KMS-11 (cell line): Measurements from ENCODE around the gene COX6B2.

Source experiments
- H2AFZ ChIP-seq: fragments of 200-600 bp; sonication (generic); 2 replicates; pipeline ENCODE4 v1.6.1; 2016; ENCODE audit warnings: antibody characterized with exemption, mixed run types, low read depth
- H3K27ac ChIP-seq: fragments of 200-600 bp; sonication (generic); 2 replicates; pipeline ENCODE4 v1.6.1; 2016; ENCODE audit warnings: mild to moderate bottlenecking, mixed run types
- H3K27me3 ChIP-seq: fragments of 200-600 bp; sonication (generic); 2 replicates; pipeline ENCODE4 v1.6.1; 2017; ENCODE audit warnings: mild to moderate bottlenecking, low read depth, mixed run types, moderate library complexity; ENCODE audit not compliant: insufficient read depth
- H3K36me3 ChIP-seq: fragments of 200-600 bp; sonication (generic); 2 replicates; pipeline ENCODE4 v1.6.1; 2017; ENCODE audit warnings: mild to moderate bottlenecking, mixed run types; ENCODE audit not compliant: insufficient read depth
- H3K4me1 ChIP-seq: fragments of 200-600 bp; sonication (generic); 2 replicates; pipeline ENCODE4 v1.6.1; 2016; ENCODE audit warnings: mild to moderate bottlenecking, low read depth, mixed run types; ENCODE audit not compliant: poor library complexity, severe bottlenecking
- H3K4me2 ChIP-seq: fragments of 200-600 bp; sonication (generic); 2 replicates; pipeline ENCODE4 v1.7.0; 2016; ENCODE audit warnings: mild to moderate bottlenecking, mixed run types
- H3K4me3 ChIP-seq: fragments of 200-600 bp; sonication (generic); IDR thresholded peaks from 2 replicates; pipeline ENCODE4 v1.6.1; 2017; ENCODE audit warnings: low read depth, low read length, mixed read lengths; ENCODE audit not compliant: insufficient read depth
- H3K79me2 ChIP-seq: fragments of 200-600 bp; sonication (generic); 2 replicates; pipeline ENCODE4 v1.6.1; 2016; ENCODE audit warnings: low read depth, mixed run types; ENCODE audit not compliant: insufficient read depth
- H3K9ac ChIP-seq: fragments of 200-600 bp; sonication (generic); 2 replicates; pipeline ENCODE4 v1.6.1; 2016; ENCODE audit warnings: mild to moderate bottlenecking, mixed run types
- H4K20me1 ChIP-seq: fragments of 200-600 bp; sonication (generic); 2 replicates; pipeline ENCODE4 v1.6.1; 2016; ENCODE audit warnings: mild to moderate bottlenecking, mixed run types; ENCODE audit not compliant: insufficient read depth
- TF ChIP-seq, protein P1 (sequence below): fragments of 200-600 bp; sonication (generic); conservative IDR thresholded peaks from 2 replicates; pipeline ENCODE4 v1.6.1; 2017; ENCODE audit warnings: low read depth, mild to moderate bottlenecking, antibody characterized with exemption, low read length, moderate library complexity, mixed read lengths

The COX6B2 gene

DNA sequence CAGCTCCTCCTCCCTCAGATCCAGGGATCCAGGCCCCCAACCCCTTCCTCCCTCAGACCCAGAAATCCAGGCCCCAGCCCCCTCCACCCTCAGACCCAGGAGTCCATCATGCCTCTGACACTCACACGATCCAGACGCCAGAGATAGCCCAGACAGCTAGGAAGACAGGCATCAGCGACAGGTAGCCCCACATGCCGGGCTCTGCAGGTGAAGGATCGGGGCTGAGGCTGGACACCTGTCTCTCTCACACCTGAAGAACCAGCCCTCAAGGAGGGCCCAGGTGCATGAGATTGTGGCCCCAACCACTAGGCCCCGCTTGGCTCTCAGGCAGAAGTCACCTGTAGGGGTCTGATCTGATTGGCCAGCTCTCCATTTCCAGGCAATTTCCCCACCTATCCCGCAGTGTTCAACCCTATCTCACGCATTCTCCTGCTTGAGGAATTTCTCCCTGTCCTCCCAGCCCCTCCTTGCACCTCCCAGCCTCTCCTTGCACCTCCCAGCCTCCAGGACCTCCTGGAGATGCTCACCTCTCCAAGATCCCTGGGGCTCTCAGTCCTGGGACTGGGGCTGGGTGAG is 33.6 kb downstream of the COX6B2 start:
- TF ChIP-seq, protein P1, sequence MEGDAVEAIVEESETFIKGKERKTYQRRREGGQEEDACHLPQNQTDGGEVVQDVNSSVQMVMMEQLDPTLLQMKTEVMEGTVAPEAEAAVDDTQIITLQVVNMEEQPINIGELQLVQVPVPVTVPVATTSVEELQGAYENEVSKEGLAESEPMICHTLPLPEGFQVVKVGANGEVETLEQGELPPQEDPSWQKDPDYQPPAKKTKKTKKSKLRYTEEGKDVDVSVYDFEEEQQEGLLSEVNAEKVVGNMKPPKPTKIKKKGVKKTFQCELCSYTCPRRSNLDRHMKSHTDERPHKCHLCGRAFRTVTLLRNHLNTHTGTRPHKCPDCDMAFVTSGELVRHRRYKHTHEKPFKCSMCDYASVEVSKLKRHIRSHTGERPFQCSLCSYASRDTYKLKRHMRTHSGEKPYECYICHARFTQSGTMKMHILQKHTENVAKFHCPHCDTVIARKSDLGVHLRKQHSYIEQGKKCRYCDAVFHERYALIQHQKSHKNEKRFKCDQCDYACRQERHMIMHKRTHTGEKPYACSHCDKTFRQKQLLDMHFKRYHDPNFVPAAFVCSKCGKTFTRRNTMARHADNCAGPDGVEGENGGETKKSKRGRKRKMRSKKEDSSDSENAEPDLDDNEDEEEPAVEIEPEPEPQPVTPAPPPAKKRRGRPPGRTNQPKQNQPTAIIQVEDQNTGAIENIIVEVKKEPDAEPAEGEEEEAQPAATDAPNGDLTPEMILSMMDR, result no peak
- no peak overlapping the region for H2AFZ ChIP-seq
- H3K36me3 ChIP-seq, result no peaks in the 10 kb centered on the region
- no peak overlapping the region for H3K9ac ChIP-seq
- no peak overlapping the region for H3K4me2 ChIP-seq
- no peaks in the 10 kb centered on the region for H3K79me2 ChIP-seq
- no peaks in the 10 kb centered on the region; the same call in 1 of the 2 replicates for H3K27me3 ChIP-seq
- peaks cover 12% of the 10 kb centered on the region for H3K4me1 ChIP-seq
- H3K27ac ChIP-seq, result no peak overlapping the region
- no peak overlapping the region for H3K4me3 ChIP-seq
- H4K20me1 ChIP-seq, result no peaks in the 10 kb centered on the region

DNA sequence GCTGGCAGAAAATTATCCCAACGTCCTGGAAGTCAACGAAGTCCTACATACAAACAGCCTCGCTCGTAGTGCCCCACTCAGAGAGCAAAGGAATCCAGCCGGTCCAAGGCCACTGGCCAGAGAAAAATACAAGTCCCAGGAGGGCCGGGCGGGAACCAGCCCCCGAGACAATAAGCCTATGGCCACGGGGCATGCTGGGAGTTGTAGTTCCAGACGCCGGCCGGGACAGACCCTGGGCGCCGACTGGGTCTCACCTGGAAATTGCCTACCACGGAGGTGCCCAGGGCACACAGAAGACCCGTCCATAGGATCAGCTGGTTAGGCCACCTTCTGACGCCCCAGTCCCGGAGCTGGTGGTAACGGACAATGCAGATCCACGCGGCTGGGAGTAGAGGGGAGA is 34.7 kb downstream of the COX6B2 start:
- TF ChIP-seq, protein P1, result no peak
- H3K4me1 ChIP-seq, result peaks cover 2% of the 10 kb centered on the region
- H3K36me3 ChIP-seq, result no peaks in the 10 kb centered on the region
- H2AFZ ChIP-seq, result no peak overlapping the region
- H3K27ac ChIP-seq, result no peak overlapping the region
- H3K79me2 ChIP-seq, result no peaks in the 10 kb centered on the region
- no peak overlapping the region for H3K4me2 ChIP-seq
- H4K20me1 ChIP-seq, result no peaks in the 10 kb centered on the region
- H3K9ac ChIP-seq, result no peak overlapping the region
- no peaks in the 10 kb centered on the region; the same call in 1 of the 2 replicates for H3K27me3 ChIP-seq
- no peak overlapping the region for H3K4me3 ChIP-seq

DNA sequence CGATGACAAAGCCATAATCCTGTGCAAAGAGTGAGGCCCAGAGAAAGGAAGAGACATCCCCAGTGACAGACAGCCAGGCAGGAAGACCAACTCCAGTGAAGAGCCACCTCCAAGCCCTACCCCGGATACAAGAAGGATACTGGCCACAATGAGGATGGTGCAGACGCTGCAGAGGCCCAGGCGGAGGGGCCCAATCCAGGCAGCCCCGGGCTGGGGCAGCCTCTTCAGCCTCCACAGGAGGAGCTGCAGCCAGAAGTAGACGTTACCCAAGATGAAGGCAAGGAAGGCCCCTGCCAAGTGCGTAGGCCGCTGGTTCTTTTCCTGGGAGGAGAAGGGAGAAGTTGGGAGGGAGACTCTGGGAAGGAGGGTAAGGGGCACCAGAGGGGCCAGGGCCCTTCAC is 37.9 kb downstream of the COX6B2 start:
- no peaks in the 10 kb centered on the region for H4K20me1 ChIP-seq
- no peak overlapping the region for H3K9ac ChIP-seq
- no peaks in the 10 kb centered on the region for H3K4me1 ChIP-seq
- H3K36me3 ChIP-seq, result no peaks in the 10 kb centered on the region
- H3K27ac ChIP-seq, result no peak overlapping the region
- TF ChIP-seq, protein P1, result no peak
- no peak overlapping the region for H3K4me3 ChIP-seq
- H3K79me2 ChIP-seq, result no peaks in the 10 kb centered on the region
- no peaks in the 10 kb centered on the region; the same call in 1 of the 2 replicates for H3K27me3 ChIP-seq
- H2AFZ ChIP-seq, result no peak overlapping the region
- no peak overlapping the region for H3K4me2 ChIP-seq

DNA sequence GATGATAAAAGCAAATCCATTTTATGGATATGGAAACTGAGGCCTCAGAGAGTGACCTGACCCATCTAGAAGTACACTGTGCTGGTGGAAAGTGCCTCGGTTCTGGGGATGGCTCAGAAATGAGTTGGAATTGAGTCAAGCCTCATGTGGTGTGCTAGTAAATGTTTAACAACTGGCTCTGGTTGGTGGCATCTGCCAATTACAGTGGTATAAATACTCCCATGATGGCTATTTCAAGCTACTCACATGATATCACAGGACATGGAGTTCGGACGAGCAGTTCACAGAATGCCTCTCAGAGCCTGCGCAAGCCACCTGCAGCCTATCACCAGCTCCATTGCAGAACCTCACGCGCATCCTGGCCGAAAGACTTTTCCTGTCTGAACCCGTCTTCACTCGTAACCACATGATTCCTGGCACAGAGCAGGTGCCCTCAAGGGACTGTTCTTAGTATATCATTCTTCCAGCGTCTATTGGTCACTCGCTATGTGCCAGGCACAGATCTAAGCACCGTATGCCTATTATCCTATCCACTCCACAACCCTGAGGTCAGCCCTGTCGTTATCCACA is 38.5 kb downstream of the COX6B2 start:
- TF ChIP-seq, protein P1, result no peak
- no peak overlapping the region for H2AFZ ChIP-seq
- no peak overlapping the region for H3K27ac ChIP-seq
- H3K36me3 ChIP-seq, result no peaks in the 10 kb centered on the region
- H3K4me3 ChIP-seq, result no peak overlapping the region
- no peak overlapping the region for H3K9ac ChIP-seq
- H3K4me2 ChIP-seq, result no peak overlapping the region
- no peaks in the 10 kb centered on the region for H3K79me2 ChIP-seq
- H3K27me3 ChIP-seq, result no peaks in the 10 kb centered on the region; the same call in 1 of the 2 replicates
- H4K20me1 ChIP-seq, result no peaks in the 10 kb centered on the region
- no peaks in the 10 kb centered on the region for H3K4me1 ChIP-seq
